NCI-H2107 (cell line): ENCODE measurements around the gene PM20D1.
"Not testable (repeated sequence)": the region's sequence is repeated elsewhere in the genome, so short reads cannot be mapped to it uniquely, and the experiment has no call there.

Source experiments
- DNase-seq: peaks from one replicate; lab custom pipeline; 2025; lab: John Stamatoyannopoulos, UW

Gene PM20D1, protein sequence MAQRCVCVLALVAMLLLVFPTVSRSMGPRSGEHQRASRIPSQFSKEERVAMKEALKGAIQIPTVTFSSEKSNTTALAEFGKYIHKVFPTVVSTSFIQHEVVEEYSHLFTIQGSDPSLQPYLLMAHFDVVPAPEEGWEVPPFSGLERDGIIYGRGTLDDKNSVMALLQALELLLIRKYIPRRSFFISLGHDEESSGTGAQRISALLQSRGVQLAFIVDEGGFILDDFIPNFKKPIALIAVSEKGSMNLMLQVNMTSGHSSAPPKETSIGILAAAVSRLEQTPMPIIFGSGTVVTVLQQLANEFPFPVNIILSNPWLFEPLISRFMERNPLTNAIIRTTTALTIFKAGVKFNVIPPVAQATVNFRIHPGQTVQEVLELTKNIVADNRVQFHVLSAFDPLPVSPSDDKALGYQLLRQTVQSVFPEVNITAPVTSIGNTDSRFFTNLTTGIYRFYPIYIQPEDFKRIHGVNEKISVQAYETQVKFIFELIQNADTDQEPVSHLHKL

GRCh38 chr1:205849619-205850355 is at the start of gene PM20D1:
Gene PM20D1, minus strand, starts transcription at chr1:205850132. Its CDS starts 60 bp downstream, at chr1:205850072.
- no peak for DNase-seq

- no peak for DNase-seq
These were observed 46.4 kb upstream of the PM20D1 start for GRCh38 chr1:205896351-205896750.

DNA sequence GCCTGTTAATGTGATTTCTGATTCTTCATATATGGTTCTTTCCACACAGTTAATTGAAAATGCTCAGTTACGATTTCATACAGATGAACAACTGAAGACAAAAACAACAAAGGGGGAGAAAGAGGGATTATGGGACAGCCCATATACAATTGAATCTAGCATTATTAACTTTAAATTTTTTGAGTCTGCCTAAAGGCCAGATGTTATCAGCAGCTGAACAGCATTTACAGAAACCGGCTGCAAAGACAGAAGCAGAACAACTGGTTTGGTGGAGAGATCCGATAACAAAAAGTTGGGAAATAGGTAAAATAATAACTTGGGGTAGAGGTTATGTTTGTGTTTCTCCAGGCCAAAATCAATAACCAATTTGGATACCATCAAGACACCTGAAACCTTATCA is 44.2 kb upstream of the PM20D1 start:
- DNase-seq = not testable (repeated sequence)

DNA sequence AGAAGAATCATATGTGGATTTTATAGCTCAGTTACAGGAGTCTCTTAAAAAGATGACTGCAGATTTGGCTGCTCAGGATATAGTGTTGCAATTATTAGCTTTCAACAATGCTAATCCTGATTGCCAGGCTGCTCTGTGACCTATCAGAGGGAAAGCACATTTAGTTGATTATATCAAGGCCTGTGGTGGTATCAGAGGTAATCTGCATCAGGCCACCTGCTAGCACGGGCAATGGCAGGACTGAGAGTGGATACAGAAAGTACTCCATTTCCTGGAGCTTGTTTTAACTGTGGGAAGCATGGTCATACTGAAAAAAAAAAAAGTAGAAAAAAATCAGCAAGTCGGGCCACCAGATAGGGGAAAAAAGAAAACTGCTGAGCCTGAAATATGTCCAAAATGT is 42.2 kb upstream of the PM20D1 start:
- DNase-seq = not testable (repeated sequence)

DNA sequence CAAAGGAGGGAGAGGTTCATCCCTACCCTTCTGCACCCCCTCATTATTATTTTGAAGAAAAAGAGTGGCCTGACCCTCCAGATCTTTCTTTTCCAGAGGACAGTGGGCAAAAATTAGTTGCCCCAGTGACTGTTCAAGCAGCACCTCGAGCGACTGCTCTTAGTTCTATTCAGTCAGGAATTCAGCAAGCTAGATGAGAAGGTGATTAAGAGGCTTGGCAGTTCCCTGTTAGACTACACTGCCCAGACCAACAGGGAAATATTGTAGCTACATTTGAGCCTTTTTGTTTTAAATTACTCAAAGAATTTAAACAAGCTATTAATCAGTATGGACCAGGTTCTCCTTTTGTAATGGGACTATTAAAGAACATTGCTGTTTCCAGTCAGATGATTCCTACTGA is 41.5 kb upstream of the PM20D1 start:
- not testable (repeated sequence) for DNase-seq

GRCh38 chr1:205890631-205891030 is 40.7 kb upstream of the PM20D1 start:
- not testable (repeated sequence) for DNase-seq

DNA sequence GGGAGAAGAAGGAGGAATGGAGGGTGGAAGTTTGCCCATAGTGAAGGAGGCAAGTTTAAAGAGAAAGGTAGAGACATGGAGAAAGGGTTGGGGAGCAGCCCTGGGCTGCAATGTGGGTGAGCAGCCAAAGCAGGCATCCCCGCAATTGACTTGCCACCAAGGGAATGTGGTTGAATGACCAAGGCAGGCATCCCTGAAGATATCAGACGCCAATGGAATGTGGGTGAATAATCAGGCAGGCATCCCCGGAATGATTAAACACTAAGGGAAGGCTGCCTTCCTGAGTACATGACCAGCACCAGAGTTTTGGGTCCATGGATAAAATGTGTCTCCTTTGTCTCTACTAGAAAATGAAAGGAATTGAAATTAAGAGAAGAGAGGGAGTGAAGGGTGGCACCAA is 39.8 kb upstream of the PM20D1 start:
- not testable (repeated sequence) for DNase-seq

GRCh38 chr1:205889006-205889405 is 39.1 kb upstream of the PM20D1 start:
- DNase-seq = not testable (repeated sequence)

DNA sequence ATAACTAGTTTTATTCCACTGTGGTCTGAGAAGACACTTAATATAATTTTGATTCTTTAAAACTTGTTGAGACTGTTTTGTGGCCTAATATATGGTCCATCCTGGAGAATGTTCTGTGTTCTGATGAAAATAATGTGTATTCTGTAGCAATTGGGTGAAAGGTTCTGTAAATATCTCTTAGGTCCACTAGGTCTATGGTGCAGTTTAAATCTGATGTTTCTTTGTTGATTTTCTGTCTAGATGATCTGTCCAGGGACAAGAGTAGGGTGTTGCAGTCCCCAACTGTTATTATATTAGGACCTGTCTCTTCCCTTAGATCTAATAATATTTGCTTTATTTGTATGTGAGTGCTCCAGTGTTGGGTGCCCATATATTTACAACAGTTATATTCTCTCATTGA is 33.9 kb upstream of the PM20D1 start:
- DNase-seq = no peak

DNA sequence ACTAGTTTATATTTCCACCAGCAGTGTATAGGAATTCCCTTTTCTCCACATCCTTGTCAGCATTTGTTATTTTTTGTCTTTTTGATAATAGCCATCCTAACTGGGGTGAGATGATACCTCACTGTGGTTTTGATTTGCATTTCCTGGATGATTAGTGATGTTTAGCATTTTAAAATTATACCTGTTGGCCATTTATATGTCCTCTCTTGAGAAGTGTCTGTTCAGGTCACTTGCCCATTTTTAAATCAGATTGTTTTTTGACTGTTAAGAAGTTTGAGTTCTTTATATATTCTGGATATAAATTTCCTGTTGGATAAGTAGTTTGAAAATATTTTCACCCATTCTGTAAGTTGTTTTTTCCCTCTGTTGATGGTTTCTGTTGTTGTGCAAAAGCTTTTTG is 31.0 kb upstream of the PM20D1 start:
- no peak for DNase-seq

DNA sequence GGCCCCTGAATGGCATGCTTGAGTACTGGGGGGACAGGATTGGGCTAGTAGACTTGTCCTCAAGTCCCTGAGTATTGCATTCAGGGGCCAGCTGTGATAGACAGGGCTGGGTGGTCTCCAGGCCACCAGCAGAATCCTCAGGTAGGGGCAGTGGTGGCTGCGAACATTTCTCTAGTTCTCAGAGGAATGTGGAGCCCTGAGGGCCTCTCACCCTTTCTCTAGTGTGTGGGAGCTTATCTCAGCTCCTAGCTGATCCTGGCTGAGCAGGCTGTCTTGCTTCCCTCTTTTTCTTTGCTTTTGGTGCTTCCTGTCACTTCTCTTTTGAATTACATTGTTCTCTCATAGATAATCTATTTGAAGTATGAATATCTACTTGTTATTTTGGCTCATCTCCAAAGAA is 30.0 kb upstream of the PM20D1 start:
- DNase-seq = no peak

DNA sequence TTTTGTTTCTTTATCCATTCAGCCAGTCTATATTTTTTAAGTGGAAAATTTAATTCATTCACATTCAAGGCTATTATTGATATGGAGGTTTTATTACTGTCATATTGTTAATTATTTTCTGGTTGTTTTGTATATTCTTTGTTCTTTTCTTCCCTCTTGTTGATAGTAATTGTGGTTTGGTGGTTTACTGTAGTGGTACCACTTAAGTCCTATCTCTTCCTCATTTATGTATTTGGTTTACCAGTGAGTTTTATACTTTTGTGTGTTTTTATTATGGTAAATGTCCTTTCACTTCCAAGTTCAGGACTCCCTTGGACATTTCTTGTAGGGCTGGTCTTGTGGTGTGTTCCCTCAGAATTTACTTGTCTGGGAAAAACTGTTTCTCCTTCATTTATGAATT is 28.1 kb upstream of the PM20D1 start:
- DNase-seq = no peak

- DNase-seq = not testable (repeated sequence)
These were observed 23.2 kb upstream of the PM20D1 start for GRCh38 chr1:205873148-205873547.

DNA sequence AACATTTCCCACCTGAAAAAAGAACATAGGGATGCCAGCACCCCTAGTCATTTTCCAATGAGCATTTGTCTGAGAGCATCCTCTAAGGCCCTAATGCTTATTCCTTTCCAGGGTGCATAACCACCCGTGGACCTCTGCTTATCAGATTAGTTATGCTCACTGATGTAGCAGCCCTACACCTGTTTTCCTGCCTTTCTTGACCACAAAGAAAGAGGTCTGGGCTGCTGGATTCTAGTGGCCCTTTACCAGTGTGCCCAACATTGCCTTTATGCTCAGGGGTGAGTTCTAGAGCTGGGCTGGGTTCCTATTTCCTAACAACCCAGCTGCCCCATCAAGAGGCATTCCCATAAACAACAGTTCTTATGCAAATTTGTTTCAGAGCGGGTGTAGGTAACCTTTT is 20.3 kb upstream of the PM20D1 start:
- DNase-seq = peak; percentile 11

DNA sequence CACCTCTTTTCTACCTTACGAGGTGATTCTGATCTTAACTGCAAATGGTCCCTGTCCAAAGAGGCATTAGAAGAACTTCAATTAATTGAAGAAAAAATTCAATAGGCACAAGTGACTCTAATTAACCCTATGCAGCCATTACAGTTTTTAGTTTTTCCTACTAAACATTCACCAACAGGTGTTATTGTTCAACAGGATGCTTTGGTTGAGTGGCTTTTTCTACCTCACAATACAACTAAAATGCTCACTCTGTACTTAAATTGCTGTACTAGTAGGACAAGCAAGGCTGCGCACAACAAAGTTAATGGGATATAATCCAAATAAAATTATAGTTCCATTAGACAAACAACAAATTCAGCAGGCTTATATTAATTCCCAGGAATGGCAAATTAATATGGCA is 11.6 kb upstream of the PM20D1 start:
- no peak for DNase-seq

DNA sequence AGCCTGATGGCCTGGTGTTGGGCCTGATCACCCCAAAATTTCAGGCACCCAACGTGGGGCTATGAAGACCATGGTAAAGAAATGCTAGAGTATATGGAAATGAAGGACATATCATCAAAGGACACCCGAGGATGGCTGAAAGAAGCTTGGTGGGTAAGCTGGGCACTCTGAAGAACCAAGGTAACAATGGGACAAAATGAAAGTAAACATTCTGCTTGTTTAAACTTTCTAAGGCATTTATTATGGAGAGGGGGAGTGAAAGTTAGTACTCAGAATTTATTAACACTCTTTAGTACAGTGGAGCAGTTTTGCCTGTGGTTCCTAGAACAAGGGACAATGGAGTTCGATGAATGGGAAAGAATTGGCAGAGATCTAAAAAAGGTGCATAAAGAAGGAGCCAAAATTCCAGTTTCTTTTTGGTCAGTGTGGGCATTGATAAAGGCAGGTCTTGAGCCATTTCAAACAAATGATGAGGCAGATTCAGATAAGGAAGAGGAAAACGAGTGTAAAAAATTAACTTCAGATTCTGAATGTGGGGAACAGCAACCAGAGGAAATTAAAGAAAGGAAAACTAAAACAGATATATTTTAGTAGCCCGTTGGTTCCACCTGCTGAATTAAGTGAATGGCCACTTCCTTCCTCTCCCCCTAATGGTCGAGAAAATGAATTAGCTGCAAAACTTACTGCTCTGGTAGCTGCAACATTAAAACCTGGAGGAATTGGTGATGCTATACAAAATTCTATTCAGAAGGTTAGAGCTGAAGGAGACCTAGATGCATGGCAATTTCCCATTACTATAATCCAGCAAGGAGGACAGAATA is 8.4 kb upstream of the PM20D1 start:
- DNase-seq = no peak

GRCh38 chr1:205857501-205857900 is 7.6 kb upstream of the PM20D1 start:
- DNase-seq = not testable (repeated sequence)

DNA sequence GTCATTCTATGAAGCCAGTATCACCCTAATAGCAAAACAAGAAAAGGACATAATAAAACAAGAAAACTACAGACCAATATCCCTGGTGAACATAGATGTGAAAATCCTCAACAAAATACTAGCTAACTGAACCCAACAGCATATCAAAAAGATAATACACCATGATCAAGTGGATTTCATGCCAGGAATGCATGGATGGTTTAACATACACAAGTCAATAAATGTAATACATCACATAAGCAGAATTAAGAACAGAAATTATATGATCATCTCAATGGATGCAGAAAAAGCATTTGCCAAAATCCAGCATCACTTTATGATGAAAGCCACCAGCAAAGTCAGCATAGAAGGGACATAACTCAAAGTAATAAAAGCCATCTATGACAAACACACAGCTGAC is 6.5 kb upstream of the PM20D1 start:
- no peak for DNase-seq

- DNase-seq = no peak
These were observed 3.0 kb upstream of the PM20D1 start for GRCh38 chr1:205852969-205853368.

DNA sequence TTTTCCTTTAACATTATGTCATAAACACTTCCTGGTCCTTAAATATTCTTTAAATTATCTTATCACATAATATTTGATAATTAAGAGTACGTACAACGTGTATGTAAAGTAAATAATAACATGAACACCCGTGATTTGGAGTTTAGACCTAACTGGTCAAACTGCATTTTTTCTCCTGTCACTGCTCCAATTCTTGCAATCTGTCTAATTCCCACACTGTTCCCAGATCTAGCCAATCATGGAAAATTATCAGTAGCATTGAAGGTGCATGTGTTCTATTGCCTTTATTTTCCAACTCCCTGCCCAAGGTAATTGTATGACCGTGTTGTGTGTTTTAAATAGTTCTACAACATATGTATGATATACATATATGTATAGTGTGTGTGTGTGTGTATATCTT is 2.1 kb upstream of the PM20D1 start:
- DNase-seq = no peak

GRCh38 chr1:205843036-205843859 is 6.7 kb downstream of the PM20D1 start:
- no peak for DNase-seq
